KMS-11 (cell line): Measurements from ENCODE around the gene BZW1.

ENCODE experiments used
- H2AFZ ChIP-seq: fragments of 200-600 bp; sonication (generic); 2 replicates; pipeline ENCODE4 v1.6.1; 2016; ENCODE audit warnings: antibody characterized with exemption, mixed run types, low read depth
- H3K27ac ChIP-seq: fragments of 200-600 bp; sonication (generic); 2 replicates; pipeline ENCODE4 v1.6.1; 2016; ENCODE audit warnings: mild to moderate bottlenecking, mixed run types
- H3K27me3 ChIP-seq: fragments of 200-600 bp; sonication (generic); 2 replicates; pipeline ENCODE4 v1.6.1; 2017; ENCODE audit warnings: mild to moderate bottlenecking, low read depth, mixed run types, moderate library complexity; ENCODE audit not compliant: insufficient read depth
- H3K36me3 ChIP-seq: fragments of 200-600 bp; sonication (generic); 2 replicates; pipeline ENCODE4 v1.6.1; 2017; ENCODE audit warnings: mild to moderate bottlenecking, mixed run types; ENCODE audit not compliant: insufficient read depth
- H3K4me1 ChIP-seq: fragments of 200-600 bp; sonication (generic); 2 replicates; pipeline ENCODE4 v1.6.1; 2016; ENCODE audit warnings: mild to moderate bottlenecking, low read depth, mixed run types; ENCODE audit not compliant: poor library complexity, severe bottlenecking
- H3K4me2 ChIP-seq: fragments of 200-600 bp; sonication (generic); 2 replicates; pipeline ENCODE4 v1.7.0; 2016; ENCODE audit warnings: mild to moderate bottlenecking, mixed run types
- H3K4me3 ChIP-seq: fragments of 200-600 bp; sonication (generic); IDR thresholded peaks from 2 replicates; pipeline ENCODE4 v1.6.1; 2017; ENCODE audit warnings: low read depth, low read length, mixed read lengths; ENCODE audit not compliant: insufficient read depth
- H3K79me2 ChIP-seq: fragments of 200-600 bp; sonication (generic); 2 replicates; pipeline ENCODE4 v1.6.1; 2016; ENCODE audit warnings: low read depth, mixed run types; ENCODE audit not compliant: insufficient read depth
- H3K9ac ChIP-seq: fragments of 200-600 bp; sonication (generic); 2 replicates; pipeline ENCODE4 v1.6.1; 2016; ENCODE audit warnings: mild to moderate bottlenecking, mixed run types
- H4K20me1 ChIP-seq: fragments of 200-600 bp; sonication (generic); 2 replicates; pipeline ENCODE4 v1.6.1; 2016; ENCODE audit warnings: mild to moderate bottlenecking, mixed run types; ENCODE audit not compliant: insufficient read depth
- CTCF ChIP-seq: fragments of 200-600 bp; sonication (generic); conservative IDR thresholded peaks from 2 replicates; pipeline ENCODE4 v1.6.1; 2017; ENCODE audit warnings: low read depth, mild to moderate bottlenecking, antibody characterized with exemption, low read length, moderate library complexity, mixed read lengths

The BZW1 gene

GRCh38 chr2:200787351-200788120 is 24.2 kb upstream of the BZW1 start:
- Histone ChIP-seq H3K4me2 (no peak overlapping the region), H2AFZ (no peak overlapping the region), H3K79me2 (no peaks in the 10 kb centered on the region), H3K4me1 (no peaks in the 10 kb centered on the region), H4K20me1 (no peaks in the 10 kb centered on the region), H3K9ac (no peak overlapping the region), H3K36me3 (no peaks in the 10 kb centered on the region), H3K27me3 (no peaks in the 10 kb centered on the region), H3K4me3 (no peak overlapping the region), H3K27ac (no peak overlapping the region)
- no peak for TF ChIP-seq CTCF

GRCh38 chr2:200788121-200788718 is 23.5 kb upstream of the BZW1 start:
- H3K27ac ChIP-seq: no peak overlapping the region
- no peaks in the 10 kb centered on the region for H3K4me1 ChIP-seq

GRCh38 chr2:200790185-200790584 is 21.5 kb upstream of the BZW1 start:
- H3K36me3 ChIP-seq: no peaks in the 10 kb centered on the region
- H3K9ac ChIP-seq: no peak overlapping the region
- no peaks in the 10 kb centered on the region for H3K79me2 ChIP-seq
- no peak overlapping the region for H3K4me2 ChIP-seq
- no peak overlapping the region for H3K27ac ChIP-seq
- no peaks in the 10 kb centered on the region for H3K27me3 ChIP-seq
- no peaks in the 10 kb centered on the region for H4K20me1 ChIP-seq
- H2AFZ ChIP-seq: no peak overlapping the region
- no peaks in the 10 kb centered on the region for H3K4me1 ChIP-seq
- H3K4me3 ChIP-seq: no peak overlapping the region
- TF ChIP-seq CTCF: no peak

More at GRCh38 chr2:200788121-200788718, 23.5 kb upstream of the BZW1 start:
- Histone ChIP-seq H3K27me3 (no peaks in the 10 kb centered on the region), H3K36me3 (no peaks in the 10 kb centered on the region), H3K9ac (no peak overlapping the region), H2AFZ (no peak overlapping the region), H3K4me3 (no peak overlapping the region), H3K4me2 (no peak overlapping the region), H4K20me1 (no peaks in the 10 kb centered on the region), H3K79me2 (no peaks in the 10 kb centered on the region)
- no peak for TF ChIP-seq CTCF

- no peaks in the 10 kb centered on the region for H3K4me1 ChIP-seq
- TF ChIP-seq CTCF: no peak
- H3K4me3 ChIP-seq: no peak overlapping the region
- no peaks in the 10 kb centered on the region for H4K20me1 ChIP-seq
- no peaks in the 10 kb centered on the region for H3K36me3 ChIP-seq
- H2AFZ ChIP-seq: no peak overlapping the region
- no peaks in the 10 kb centered on the region for H3K79me2 ChIP-seq
- H3K27ac ChIP-seq: no peak overlapping the region
- H3K27me3 ChIP-seq: no peaks in the 10 kb centered on the region
- H3K9ac ChIP-seq: no peak overlapping the region
- H3K4me2 ChIP-seq: no peak overlapping the region
Observed at GRCh38 chr2:200791905-200792304, 19.8 kb upstream of the BZW1 start.
